Activated T-cell treated with anti-CD3 and anti-CD28 coated beads for 1 hour (primary cell): Measurements from ENCODE around the gene DUSP7.

Experiments used
- DNase-seq: peaks from one replicate; pipeline ENCODE4 v3.0.0-alpha.2; 2020; ENCODE audit warnings: low read depth

DUSP7 gene

GRCh38 chr3:52067526-52067925 is 11.2 kb upstream of the DUSP7 start:
- DNase-seq, result no peak

GRCh38 chr3:52067046-52067445 is 10.7 kb upstream of the DUSP7 start:
- DNase-seq, result no peak

- DNase-seq, result no peak
Measured at GRCh38 chr3:52065264-52065756, 8.9 kb upstream of the DUSP7 start.

GRCh38 chr3:52064561-52064960 is 8.2 kb upstream of the DUSP7 start:
- DNase-seq, result no peak

- no peak for DNase-seq
Measured at GRCh38 chr3:52063026-52063723, 6.8 kb upstream of the DUSP7 start.

- DNase-seq, result no peak
Measured at GRCh38 chr3:52062505-52062904, 6.1 kb upstream of the DUSP7 start.

- no peak for DNase-seq
Measured at GRCh38 chr3:52061121-52061910, 4.9 kb upstream of the DUSP7 start.

GRCh38 chr3:52059781-52060180 is 3.4 kb upstream of the DUSP7 start:
- no peak for DNase-seq

- no peak for DNase-seq
Measured at GRCh38 chr3:52057812-52058495, 1.6 kb upstream of the DUSP7 start.

GRCh38 chr3:52056968-52057811 is 819 bp upstream of the DUSP7 start:
- DNase-seq, result peak; percentile 98

- no peak for DNase-seq
Measured at GRCh38 chr3:52055537-52056351, 627 bp downstream of the DUSP7 start.

- no peak for DNase-seq
Measured at GRCh38 chr3:52054661-52055511, 1.5 kb downstream of the DUSP7 start.

GRCh38 chr3:52053307-52054304 is 2.8 kb downstream of the DUSP7 start:
- DNase-seq, result no peak

GRCh38 chr3:52052831-52053306 is 3.5 kb downstream of the DUSP7 start:
- DNase-seq, result no peak

GRCh38 chr3:52051444-52051843 is 4.9 kb downstream of the DUSP7 start:
- no peak for DNase-seq

GRCh38 chr3:52050571-52050970 is 5.8 kb downstream of the DUSP7 start:
- DNase-seq, result no peak

- no peak for DNase-seq
Measured at GRCh38 chr3:52049503-52049902, 6.9 kb downstream of the DUSP7 start.

GRCh38 chr3:52047295-52047960 is 8.9 kb downstream of the DUSP7 start:
- DNase-seq, result no peak
